ENCODE results near the gene ARSG.

DNA sequence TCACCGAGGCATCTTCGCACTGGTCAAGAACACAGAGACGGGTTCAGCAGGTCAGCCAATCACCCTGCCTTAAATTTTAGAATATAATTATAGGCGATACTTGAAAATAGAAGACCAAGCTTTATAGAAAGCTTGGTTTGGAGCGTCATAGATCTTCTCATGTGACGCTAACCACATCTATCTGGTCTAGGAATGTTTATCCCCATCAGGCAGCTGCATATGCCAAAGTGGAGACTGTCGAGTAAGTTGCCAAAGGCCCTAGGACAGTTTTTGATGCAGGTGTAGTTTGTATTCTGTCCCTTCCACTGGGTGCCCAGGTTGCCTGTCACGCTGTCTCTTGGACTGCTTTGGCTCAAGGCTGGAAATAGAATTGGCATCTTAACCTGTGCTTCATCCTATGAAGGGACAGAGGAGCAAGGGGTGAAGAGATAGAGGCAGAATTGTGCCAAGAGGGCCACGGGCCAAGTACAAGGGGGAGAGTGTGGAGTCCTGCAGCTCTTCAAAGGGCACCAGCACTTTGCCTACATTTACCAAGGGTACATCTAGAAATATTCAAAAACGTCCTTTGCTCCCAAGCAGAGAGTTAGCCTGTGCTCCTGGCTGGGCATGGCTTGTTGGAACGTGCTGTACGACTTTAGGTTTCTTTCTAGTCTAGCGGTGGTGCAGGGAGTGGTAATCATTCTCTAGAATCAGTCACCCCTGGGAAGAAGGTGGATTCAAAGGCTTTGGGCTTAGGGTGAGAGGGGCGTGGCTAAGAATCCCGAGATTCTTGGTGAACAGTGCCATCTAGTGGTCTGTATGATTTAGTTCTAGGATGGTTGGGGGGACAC is 171.3 kb downstream of the ARSG start:
- TF ChIP-seq, protein P1, sequence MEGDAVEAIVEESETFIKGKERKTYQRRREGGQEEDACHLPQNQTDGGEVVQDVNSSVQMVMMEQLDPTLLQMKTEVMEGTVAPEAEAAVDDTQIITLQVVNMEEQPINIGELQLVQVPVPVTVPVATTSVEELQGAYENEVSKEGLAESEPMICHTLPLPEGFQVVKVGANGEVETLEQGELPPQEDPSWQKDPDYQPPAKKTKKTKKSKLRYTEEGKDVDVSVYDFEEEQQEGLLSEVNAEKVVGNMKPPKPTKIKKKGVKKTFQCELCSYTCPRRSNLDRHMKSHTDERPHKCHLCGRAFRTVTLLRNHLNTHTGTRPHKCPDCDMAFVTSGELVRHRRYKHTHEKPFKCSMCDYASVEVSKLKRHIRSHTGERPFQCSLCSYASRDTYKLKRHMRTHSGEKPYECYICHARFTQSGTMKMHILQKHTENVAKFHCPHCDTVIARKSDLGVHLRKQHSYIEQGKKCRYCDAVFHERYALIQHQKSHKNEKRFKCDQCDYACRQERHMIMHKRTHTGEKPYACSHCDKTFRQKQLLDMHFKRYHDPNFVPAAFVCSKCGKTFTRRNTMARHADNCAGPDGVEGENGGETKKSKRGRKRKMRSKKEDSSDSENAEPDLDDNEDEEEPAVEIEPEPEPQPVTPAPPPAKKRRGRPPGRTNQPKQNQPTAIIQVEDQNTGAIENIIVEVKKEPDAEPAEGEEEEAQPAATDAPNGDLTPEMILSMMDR (IDR thresholded peaks at IDR 0.05; ENCODE audit: low read length), result peak; percentile 74
- TF ChIP-seq EZH2 (IDR thresholded peaks at IDR 0.05; ENCODE audit: borderline replicate concordance, low read length), result no peak

Measured in OCI-LY1 (cell line).